Measurements from ENCODE around the gene STKLD1.

DNA sequence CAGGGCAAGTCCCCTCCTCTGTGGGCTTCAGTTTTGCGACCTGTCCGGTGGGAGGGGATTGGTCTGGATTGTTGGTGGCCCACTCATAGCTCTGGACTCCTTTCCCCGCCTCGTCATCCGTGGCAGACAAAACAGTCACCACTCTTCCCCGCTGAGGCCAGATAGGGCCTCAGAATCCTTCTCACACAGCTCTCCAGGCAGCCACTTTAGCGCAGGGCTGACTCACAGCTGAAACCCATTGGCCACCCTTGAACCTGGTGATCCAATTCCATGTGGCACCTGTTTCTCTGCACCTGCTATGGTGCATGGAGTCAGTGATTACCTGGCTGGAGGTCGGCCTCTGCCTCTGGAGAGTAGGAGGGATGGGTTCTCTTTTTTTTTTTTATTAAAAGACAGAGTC, 67.8 kb downstream of the STKLD1 start:
- TF ChIP-seq EZH2 (optimal IDR thresholded peaks at IDR 0.05; ENCODE audit: low read depth, low read length), result no peak
- TF ChIP-seq, protein P1, sequence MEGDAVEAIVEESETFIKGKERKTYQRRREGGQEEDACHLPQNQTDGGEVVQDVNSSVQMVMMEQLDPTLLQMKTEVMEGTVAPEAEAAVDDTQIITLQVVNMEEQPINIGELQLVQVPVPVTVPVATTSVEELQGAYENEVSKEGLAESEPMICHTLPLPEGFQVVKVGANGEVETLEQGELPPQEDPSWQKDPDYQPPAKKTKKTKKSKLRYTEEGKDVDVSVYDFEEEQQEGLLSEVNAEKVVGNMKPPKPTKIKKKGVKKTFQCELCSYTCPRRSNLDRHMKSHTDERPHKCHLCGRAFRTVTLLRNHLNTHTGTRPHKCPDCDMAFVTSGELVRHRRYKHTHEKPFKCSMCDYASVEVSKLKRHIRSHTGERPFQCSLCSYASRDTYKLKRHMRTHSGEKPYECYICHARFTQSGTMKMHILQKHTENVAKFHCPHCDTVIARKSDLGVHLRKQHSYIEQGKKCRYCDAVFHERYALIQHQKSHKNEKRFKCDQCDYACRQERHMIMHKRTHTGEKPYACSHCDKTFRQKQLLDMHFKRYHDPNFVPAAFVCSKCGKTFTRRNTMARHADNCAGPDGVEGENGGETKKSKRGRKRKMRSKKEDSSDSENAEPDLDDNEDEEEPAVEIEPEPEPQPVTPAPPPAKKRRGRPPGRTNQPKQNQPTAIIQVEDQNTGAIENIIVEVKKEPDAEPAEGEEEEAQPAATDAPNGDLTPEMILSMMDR (IDR thresholded peaks at IDR 0.05; ENCODE audit: low read length), result no peak

Measured in MM.1S (cell line).